Vagina (tissue), 2 donors: ENCODE data around the gene OXNAD1.

Experiments
- POLR2AphosphoS5 ChIP-seq, 2 donors: sonication (generic); formaldehyde crosslinking; IDR thresholded peaks; one replicate each; pipeline ENCODE4 v1.9.0; 2017; ENCODE audit warnings: antibody characterized with exemption in 2 of 2, mild to moderate bottlenecking in 2 of 2, low read depth in 1 of 2; ENCODE audit not compliant: insufficient read depth in 1 of 2
- TF ChIP-seq, protein P1 (sequence below), 3 experiments: fragments of 450-650 bp in 2 of 3; fragments of 200-600 bp in 1 of 3; sonication (generic) in 1 of 3; IDR thresholded peaks; one replicate each; pipeline ENCODE4 v1.5.1; 2017 to 2019; ENCODE audit warnings: antibody characterized with exemption in 3 of 3, mild to moderate bottlenecking in 2 of 3, moderate library complexity in 2 of 3

DNA sequence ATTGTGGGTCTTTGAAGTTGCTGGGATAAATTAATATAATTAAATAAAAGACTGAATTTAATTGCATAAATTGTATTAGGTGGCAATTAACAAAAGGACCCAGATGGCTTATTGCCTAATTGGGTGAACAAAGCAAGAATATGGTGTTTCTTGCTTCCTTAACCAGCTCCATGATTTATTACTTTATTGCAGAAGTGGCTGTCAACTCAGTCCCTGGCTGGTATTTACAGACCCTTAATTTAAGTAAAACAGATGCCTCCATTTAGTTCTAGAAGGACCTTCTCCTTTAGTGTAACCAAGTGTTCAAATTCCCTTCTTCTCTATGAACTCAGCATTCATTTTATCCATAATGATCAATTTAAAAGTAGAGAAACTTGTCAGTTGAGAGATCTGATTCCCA, 35.3 kb upstream of the OXNAD1 start:
- TF ChIP-seq, protein P1, sequence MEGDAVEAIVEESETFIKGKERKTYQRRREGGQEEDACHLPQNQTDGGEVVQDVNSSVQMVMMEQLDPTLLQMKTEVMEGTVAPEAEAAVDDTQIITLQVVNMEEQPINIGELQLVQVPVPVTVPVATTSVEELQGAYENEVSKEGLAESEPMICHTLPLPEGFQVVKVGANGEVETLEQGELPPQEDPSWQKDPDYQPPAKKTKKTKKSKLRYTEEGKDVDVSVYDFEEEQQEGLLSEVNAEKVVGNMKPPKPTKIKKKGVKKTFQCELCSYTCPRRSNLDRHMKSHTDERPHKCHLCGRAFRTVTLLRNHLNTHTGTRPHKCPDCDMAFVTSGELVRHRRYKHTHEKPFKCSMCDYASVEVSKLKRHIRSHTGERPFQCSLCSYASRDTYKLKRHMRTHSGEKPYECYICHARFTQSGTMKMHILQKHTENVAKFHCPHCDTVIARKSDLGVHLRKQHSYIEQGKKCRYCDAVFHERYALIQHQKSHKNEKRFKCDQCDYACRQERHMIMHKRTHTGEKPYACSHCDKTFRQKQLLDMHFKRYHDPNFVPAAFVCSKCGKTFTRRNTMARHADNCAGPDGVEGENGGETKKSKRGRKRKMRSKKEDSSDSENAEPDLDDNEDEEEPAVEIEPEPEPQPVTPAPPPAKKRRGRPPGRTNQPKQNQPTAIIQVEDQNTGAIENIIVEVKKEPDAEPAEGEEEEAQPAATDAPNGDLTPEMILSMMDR (IDR thresholded peaks at IDR 0.05), result no peak
- TF ChIP-seq POLR2AphosphoS5 (IDR thresholded peaks at IDR 0.05; ENCODE audit: insufficient read depth in 1 of 2, low read depth in 1 of 2), result no peak
